H9 (cell line): ENCODE data around the gene PRR3. TPM values are rescaled to one million over a fixed set of nuclear protein-coding genes. Genes with fewer than 3 reads are reported as not detected.

Source experiments
- DNase-seq: peaks from one replicate; pipeline ENCODE4 v3.0.0-alpha.2; 2017
- H2AFZ ChIP-seq: one replicate; pipeline ENCODE4 v1.6.1; 2013; ENCODE audit warnings: mild to moderate bottlenecking, low read length, control low read depth, moderate library complexity
- H2AK5ac ChIP-seq: 2 replicates; pipeline ENCODE4 v1.6.1; 2013; ENCODE audit warnings: low read length, control low read depth, mixed read lengths; ENCODE audit not compliant: insufficient read length
- H2BK120ac ChIP-seq: one replicate; pipeline ENCODE4 v1.6.1; 2013; ENCODE audit warnings: low read depth, mild to moderate bottlenecking, low read length, control low read depth, inconsistent platforms; ENCODE audit not compliant: poor library complexity, severe bottlenecking
- H2BK12ac ChIP-seq: 2 replicates; pipeline ENCODE4 v1.6.1; 2013; ENCODE audit warnings: low read length, control low read depth, mixed read lengths, low read depth; ENCODE audit not compliant: insufficient read length
- H2BK15ac ChIP-seq: 2 replicates; pipeline ENCODE4 v1.6.1; 2013; ENCODE audit warnings: low read depth, low read length, control low read depth
- H2BK20ac ChIP-seq: one replicate; pipeline ENCODE4 v1.6.1; 2013; ENCODE audit warnings: low read depth, mild to moderate bottlenecking, low read length, control low read depth, inconsistent platforms; ENCODE audit not compliant: poor library complexity, severe bottlenecking
- H2BK5ac ChIP-seq: 2 replicates; pipeline ENCODE4 v1.6.1; 2013; ENCODE audit warnings: low read length, control low read depth, mixed read lengths; ENCODE audit not compliant: insufficient read length
- H3K14ac ChIP-seq: 2 replicates; pipeline ENCODE4 v1.6.1; 2013; ENCODE audit warnings: low read length, control low read depth; ENCODE audit not compliant: insufficient read depth
- H3K18ac ChIP-seq: 2 replicates; pipeline ENCODE4 v1.6.1; 2013; ENCODE audit warnings: low read depth, mild to moderate bottlenecking, mixed read lengths, low read length, control low read depth; ENCODE audit not compliant: insufficient read length
- H3K23ac ChIP-seq: 2 replicates; pipeline ENCODE4 v1.6.1; 2013; ENCODE audit warnings: low read length, control low read depth, mixed read lengths, low read depth; ENCODE audit not compliant: insufficient read length
- H3K23me2 ChIP-seq: 2 replicates; pipeline ENCODE4 v1.6.1; 2013; ENCODE audit warnings: low read depth, mild to moderate bottlenecking, mixed read lengths, low read length, control low read depth; ENCODE audit not compliant: insufficient read length, poor library complexity, severe bottlenecking
- H3K27ac ChIP-seq: 2 replicates; pipeline ENCODE4 v1.5.1; 2013; ENCODE audit warnings: low read length, control low read depth, mixed read lengths, low read depth; ENCODE audit not compliant: insufficient read length
- H3K27me3 ChIP-seq: 2 replicates; pipeline ENCODE4 v1.6.1; 2013; ENCODE audit warnings: low read length, control low read depth, inconsistent platforms; ENCODE audit not compliant: insufficient read depth
- H3K4ac ChIP-seq: 2 replicates; pipeline ENCODE4 v1.6.1; 2013; ENCODE audit warnings: low read depth, mild to moderate bottlenecking, control low read depth, inconsistent platforms, low read length, moderate library complexity
- H3K4me1 ChIP-seq: 2 replicates; pipeline ENCODE4 v1.6.1; 2013; ENCODE audit warnings: low read length, control low read depth, inconsistent platforms; ENCODE audit not compliant: insufficient read depth
- H3K4me2 ChIP-seq: 2 replicates; pipeline ENCODE4 v1.6.1; 2013; ENCODE audit warnings: low read length, control low read depth, mixed read lengths; ENCODE audit not compliant: insufficient read length, insufficient read depth
- H3K56ac ChIP-seq: 2 replicates; pipeline ENCODE4 v1.6.1; 2013; ENCODE audit warnings: low read depth, mild to moderate bottlenecking, mixed read lengths, low read length, control low read depth; ENCODE audit not compliant: insufficient read length
- H3K79me1 ChIP-seq: 2 replicates; pipeline ENCODE4 v1.6.1; 2013; ENCODE audit warnings: low read depth, mild to moderate bottlenecking, moderate library complexity, low read length, control low read depth, inconsistent platforms; ENCODE audit not compliant: insufficient read depth, poor library complexity, severe bottlenecking
- H3K79me2 ChIP-seq: 2 replicates; pipeline ENCODE4 v1.6.1; 2013; ENCODE audit warnings: low read length, control low read depth, inconsistent platforms; ENCODE audit not compliant: insufficient read depth
- H3K9ac ChIP-seq: 2 replicates; pipeline ENCODE4 v1.6.1; 2013; ENCODE audit warnings: low read length, control low read depth, mixed read lengths; ENCODE audit not compliant: insufficient read length; ENCODE audit errors: extremely low read depth
- H3K9me3 ChIP-seq: one replicate; pipeline ENCODE4 v1.6.1; 2013; ENCODE audit warnings: low read depth, low read length, inconsistent platforms; ENCODE audit not compliant: control insufficient read depth
- H3T11ph ChIP-seq: one replicate; pipeline ENCODE4 v1.6.1; 2013; ENCODE audit warnings: mild to moderate bottlenecking, low read length, control low read depth, inconsistent platforms
- H4K20me1 ChIP-seq: one replicate; pipeline ENCODE4 v1.6.1; 2013; ENCODE audit not compliant: control insufficient read depth, insufficient read length, insufficient read depth
- H4K5ac ChIP-seq: 2 replicates; pipeline ENCODE4 v1.6.1; 2013; ENCODE audit warnings: low read depth, mild to moderate bottlenecking, mixed read lengths, low read length, control low read depth; ENCODE audit not compliant: insufficient read length
- H4K8ac ChIP-seq: replicated peaks from 2 replicates; pipeline ENCODE4 v1.6.1; 2013; ENCODE audit warnings: low read length, control low read depth, mixed read lengths, low read depth; ENCODE audit not compliant: insufficient read length
- H4K91ac ChIP-seq: 2 replicates; pipeline ENCODE4 v1.6.1; 2013; ENCODE audit warnings: low read depth, mild to moderate bottlenecking, moderate library complexity, mixed read lengths, low read length, control low read depth; ENCODE audit not compliant: insufficient read length
- H3K27ac Mint-ChIP-seq, 3 experiments: 2 replicates in 2 of 3; 3 replicates in 1 of 3; pipeline ENCODE4 v1.8.0; 2020 to 2021; ENCODE audit warnings: mixed read lengths in 3 of 3, mild to moderate bottlenecking in 1 of 3, moderate library complexity in 1 of 3
- H3K27me3 Mint-ChIP-seq: 2 replicates; pipeline ENCODE4 v1.8.0; 2021; ENCODE audit warnings: low read depth, mild to moderate bottlenecking, moderate library complexity, mixed read lengths
- H3K36me3 Mint-ChIP-seq, 3 experiments: 2 replicates in 2 of 3; 3 replicates in 1 of 3; pipeline ENCODE4 v1.8.0; 2020 to 2021; ENCODE audit warnings: low read depth in 3 of 3, mixed read lengths in 3 of 3; ENCODE audit not compliant: insufficient read depth in 1 of 3
- H3K4me1 Mint-ChIP-seq, 2 experiments: 2 replicates each; pipeline ENCODE4 v1.8.0; 2020; ENCODE audit warnings: mixed read lengths in 2 of 2
- H3K4me3 Mint-ChIP-seq, 2 experiments: 2 replicates in 1 of 2; 3 replicates in 1 of 2; pipeline ENCODE4 v1.8.0; 2020 to 2021; ENCODE audit warnings: mild to moderate bottlenecking in 2 of 2, mixed read lengths in 2 of 2, moderate library complexity in 1 of 2
- H3K9me3 Mint-ChIP-seq, 2 experiments: 2 replicates in 1 of 2; 3 replicates in 1 of 2; pipeline ENCODE4 v1.8.0; 2020; ENCODE audit warnings: mild to moderate bottlenecking in 2 of 2, mixed read lengths in 2 of 2, moderate library complexity in 1 of 2
- CTCF ChIP-seq: fragments of 200-600 bp; sonication (generic); conservative IDR thresholded peaks from 3 replicates; pipeline ENCODE4 v1.8.0; 2021; ENCODE audit warnings: antibody characterized with exemption, mild to moderate bottlenecking
- WGBS: extraction: QIAGEN DNeasy Blood & Tissue Kit; methylation state at CpG from one replicate; pipeline ENCODE4 v1.1.7; 2013; ENCODE audit warnings: missing lambda C conversion rate, low lambda C conversion rate, mixed read lengths; ENCODE audit not compliant: insufficient read length; ENCODE audit errors: extremely low coverage; 5-methylcytosine and 5-hydroxymethylcytosine counted together
- total RNA-seq: library from RNA; stranded (reverse); gene quantifications from 2 replicates; pipeline ENCODE4 v1.2.1, GENCODE V29; 2021

PRR3 gene
- total RNA-seq, 1 experiment from 2014 or later = 17.0 TPM

DNA sequence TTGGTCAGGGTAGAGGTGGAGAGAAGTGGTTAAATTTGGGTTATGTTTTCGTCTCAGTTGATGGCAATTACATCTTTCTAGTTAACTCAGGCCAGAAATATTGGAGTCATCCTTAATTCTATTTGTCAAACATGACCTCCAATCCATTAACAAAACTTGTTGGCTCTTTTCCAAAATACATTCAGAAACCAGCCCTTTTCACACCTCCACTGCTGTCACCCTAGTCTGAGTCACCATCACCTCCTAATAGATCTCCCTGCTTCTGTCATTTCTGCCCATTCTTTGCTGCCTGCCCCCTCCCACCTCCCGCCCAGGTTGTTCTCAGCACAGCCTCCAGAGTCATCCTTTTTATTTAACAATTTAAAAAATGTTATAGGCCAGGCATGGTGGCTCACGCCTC lies 11.2 kb downstream of the PRR3 start:
- H3K27ac ChIP-seq = no peak overlapping the region
- peaks cover 16% of the 10 kb centered on the region; the same call in 1 of the 2 replicates for H3K79me2 ChIP-seq
- H3K9me3 Mint-ChIP-seq = no peaks in the 10 kb centered on the region; a peak in 1 of 5 replicates
- H3K27me3 ChIP-seq = no peaks in the 10 kb centered on the region
- no peak overlapping the region for H3K14ac ChIP-seq
- peak overlapping the region in 1 of 2 experiments; percentile 53; a peak in 2 of 5 replicates for H3K4me3 Mint-ChIP-seq
- peaks cover 9% of the 10 kb centered on the region for H3K79me1 ChIP-seq
- no peak overlapping the region for H2AFZ ChIP-seq
- H3K27me3 Mint-ChIP-seq = peaks cover 10% of the 10 kb centered on the region
- no peak overlapping the region for H3T11ph ChIP-seq
- H3K27ac Mint-ChIP-seq = no peak overlapping the region
- H2BK15ac ChIP-seq = no peak overlapping the region
- TF ChIP-seq CTCF = no peak
- H2BK5ac ChIP-seq = no peak overlapping the region
- no peak overlapping the region for H3K23ac ChIP-seq
- WGBS = no CpG with 5 or more reads among the region's 3 CpGs
- peaks cover 6% of the 10 kb centered on the region for H3K23me2 ChIP-seq
- no peak overlapping the region for H2BK20ac ChIP-seq
- H2BK12ac ChIP-seq = no peak overlapping the region
- no peak for DNase-seq
- H3K4me1 ChIP-seq = no peaks in the 10 kb centered on the region
- H4K20me1 ChIP-seq = no peaks in the 10 kb centered on the region
- peaks cover 0 to 8% (median 3%) of the 10 kb centered on the region in 3 experiments; a peak in 6 of 7 replicates for H3K36me3 Mint-ChIP-seq
- H3K4me2 ChIP-seq = no peak overlapping the region
- no peak overlapping the region for H3K9ac ChIP-seq
- H3K4me1 Mint-ChIP-seq = peaks cover 21 to 24% of the 10 kb centered on the region in 2 experiments
- H4K91ac ChIP-seq = no peak overlapping the region
- no peak overlapping the region for H3K4ac ChIP-seq
- H3K56ac ChIP-seq = no peak overlapping the region
- H3K9me3 ChIP-seq = no peaks in the 10 kb centered on the region
- no peak overlapping the region for H4K8ac ChIP-seq
- H3K18ac ChIP-seq = no peak overlapping the region
- no peak overlapping the region for H2AK5ac ChIP-seq
- H4K5ac ChIP-seq = no peak overlapping the region
- no peak overlapping the region for H2BK120ac ChIP-seq
